ENCODE measurements around the gene CACNB3. TPM values are rescaled to one million over a fixed set of nuclear protein-coding genes. Genes with fewer than 3 reads are reported as not detected.

The CACNB3 gene
- total and polyA plus RNA-seq, 2 of the 13 experiments (the other 11 are each of a cell fraction or from before 2014, with no cell fraction given) = 0.29 to 0.54 TPM

DNA sequence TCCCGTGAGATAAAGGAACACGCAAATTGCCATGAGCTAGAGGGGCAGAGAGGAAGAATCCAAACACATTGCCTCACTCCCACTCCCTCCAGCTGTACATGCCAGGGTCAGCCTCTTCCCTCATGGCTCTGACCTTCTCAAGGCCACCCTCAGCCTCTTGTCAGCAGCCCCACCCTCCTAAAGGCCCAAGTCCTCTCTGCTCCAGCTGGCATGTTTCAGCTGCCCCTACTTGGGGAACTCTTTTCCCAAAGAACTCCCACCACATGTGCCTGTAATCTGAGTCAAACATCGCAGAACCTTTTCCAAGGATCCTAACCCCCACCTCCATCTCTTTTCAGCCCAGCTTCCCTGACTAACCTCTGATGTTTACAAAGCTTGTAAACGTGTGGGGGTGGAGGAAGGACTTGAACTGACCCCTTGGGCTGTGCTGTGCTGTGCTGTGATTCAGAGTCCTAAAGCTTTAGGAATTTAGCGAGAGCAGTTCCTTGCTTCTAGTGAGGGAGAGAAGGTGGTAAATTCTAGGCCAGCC, 7.3 kb upstream of the CACNB3 start (continued):
- no peak; the same call in 1 of the 2 replicates for TF ChIP-seq SP5 (CRISPR knock-in tag; IDR thresholded peaks at IDR 0.05; ENCODE audit: borderline replicate concordance, low read depth)
- TF ChIP-seq, protein P1, sequence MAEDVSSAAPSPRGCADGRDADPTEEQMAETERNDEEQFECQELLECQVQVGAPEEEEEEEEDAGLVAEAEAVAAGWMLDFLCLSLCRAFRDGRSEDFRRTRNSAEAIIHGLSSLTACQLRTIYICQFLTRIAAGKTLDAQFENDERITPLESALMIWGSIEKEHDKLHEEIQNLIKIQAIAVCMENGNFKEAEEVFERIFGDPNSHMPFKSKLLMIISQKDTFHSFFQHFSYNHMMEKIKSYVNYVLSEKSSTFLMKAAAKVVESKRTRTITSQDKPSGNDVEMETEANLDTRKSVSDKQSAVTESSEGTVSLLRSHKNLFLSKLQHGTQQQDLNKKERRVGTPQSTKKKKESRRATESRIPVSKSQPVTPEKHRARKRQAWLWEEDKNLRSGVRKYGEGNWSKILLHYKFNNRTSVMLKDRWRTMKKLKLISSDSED (CRISPR knock-in tag; IDR thresholded peaks at IDR 0.05) = no peak
- TF ChIP-seq ASH2L (IDR thresholded peaks at IDR 0.05; ENCODE audit: insufficient read length, low read depth, low read length) = no peak
- TF ChIP-seq ZNF224 (CRISPR knock-in tag; IDR thresholded peaks at IDR 0.05) = no peak
- TF ChIP-seq RCOR2 (CRISPR knock-in tag; IDR thresholded peaks at IDR 0.05) = no peak
- TF ChIP-seq, protein P2, sequence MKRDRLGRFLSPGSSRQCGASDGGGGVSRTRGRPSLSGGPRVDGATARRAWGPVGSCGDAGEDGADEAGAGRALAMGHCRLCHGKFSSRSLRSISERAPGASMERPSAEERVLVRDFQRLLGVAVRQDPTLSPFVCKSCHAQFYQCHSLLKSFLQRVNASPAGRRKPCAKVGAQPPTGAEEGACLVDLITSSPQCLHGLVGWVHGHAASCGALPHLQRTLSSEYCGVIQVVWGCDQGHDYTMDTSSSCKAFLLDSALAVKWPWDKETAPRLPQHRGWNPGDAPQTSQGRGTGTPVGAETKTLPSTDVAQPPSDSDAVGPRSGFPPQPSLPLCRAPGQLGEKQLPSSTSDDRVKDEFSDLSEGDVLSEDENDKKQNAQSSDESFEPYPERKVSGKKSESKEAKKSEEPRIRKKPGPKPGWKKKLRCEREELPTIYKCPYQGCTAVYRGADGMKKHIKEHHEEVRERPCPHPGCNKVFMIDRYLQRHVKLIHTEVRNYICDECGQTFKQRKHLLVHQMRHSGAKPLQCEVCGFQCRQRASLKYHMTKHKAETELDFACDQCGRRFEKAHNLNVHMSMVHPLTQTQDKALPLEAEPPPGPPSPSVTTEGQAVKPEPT (CRISPR knock-in tag; IDR thresholded peaks at IDR 0.05; ENCODE audit: low read depth) = no peak
- TF ChIP-seq BORCS8-MEF2B (CRISPR knock-in tag; IDR thresholded peaks at IDR 0.05) = no peak
- TF ChIP-seq MBNL3 (CRISPR knock-in tag; conservative IDR thresholded peaks at IDR 0.05) = no peak
- no peak for TF ChIP-seq TGIF2 (CRISPR knock-in tag; IDR thresholded peaks at IDR 0.05)
- TF ChIP-seq ERF (CRISPR knock-in tag; IDR thresholded peaks at IDR 0.05) = no peak
- no peak for TF ChIP-seq SAFB2 (CRISPR knock-in tag; IDR thresholded peaks at IDR 0.05; ENCODE audit: borderline replicate concordance, low read depth)
- TF ChIP-seq ZNF33B (CRISPR knock-in tag; IDR thresholded peaks at IDR 0.05) = no peak
- TF ChIP-seq RBAK (CRISPR knock-in tag; IDR thresholded peaks at IDR 0.05) = no peak
- TF ChIP-seq, protein P3, sequence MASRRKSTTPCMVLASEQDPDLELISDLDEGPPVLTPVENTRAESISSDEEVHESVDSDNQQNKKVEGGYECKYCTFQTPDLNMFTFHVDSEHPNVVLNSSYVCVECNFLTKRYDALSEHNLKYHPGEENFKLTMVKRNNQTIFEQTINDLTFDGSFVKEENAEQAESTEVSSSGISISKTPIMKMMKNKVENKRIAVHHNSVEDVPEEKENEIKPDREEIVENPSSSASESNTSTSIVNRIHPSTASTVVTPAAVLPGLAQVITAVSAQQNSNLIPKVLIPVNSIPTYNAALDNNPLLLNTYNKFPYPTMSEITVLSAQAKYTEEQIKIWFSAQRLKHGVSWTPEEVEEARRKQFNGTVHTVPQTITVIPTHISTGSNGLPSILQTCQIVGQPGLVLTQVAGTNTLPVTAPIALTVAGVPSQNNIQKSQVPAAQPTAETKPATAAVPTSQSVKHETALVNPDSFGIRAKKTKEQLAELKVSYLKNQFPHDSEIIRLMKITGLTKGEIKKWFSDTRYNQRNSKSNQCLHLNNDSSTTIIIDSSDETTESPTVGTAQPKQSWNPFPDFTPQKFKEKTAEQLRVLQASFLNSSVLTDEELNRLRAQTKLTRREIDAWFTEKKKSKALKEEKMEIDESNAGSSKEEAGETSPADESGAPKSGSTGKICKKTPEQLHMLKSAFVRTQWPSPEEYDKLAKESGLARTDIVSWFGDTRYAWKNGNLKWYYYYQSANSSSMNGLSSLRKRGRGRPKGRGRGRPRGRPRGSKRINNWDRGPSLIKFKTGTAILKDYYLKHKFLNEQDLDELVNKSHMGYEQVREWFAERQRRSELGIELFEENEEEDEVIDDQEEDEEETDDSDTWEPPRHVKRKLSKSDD (CRISPR knock-in tag; IDR thresholded peaks at IDR 0.05; ENCODE audit: low read depth) = no peak
- no peak for TF ChIP-seq JDP2 (CRISPR knock-in tag; IDR thresholded peaks at IDR 0.05; ENCODE audit: borderline replicate concordance)
- TF ChIP-seq TFAP4 (IDR thresholded peaks at IDR 0.05; ENCODE audit: borderline replicate concordance, low read depth) = peak; percentile 83; the same call in 1 of the 2 replicates
- TF ChIP-seq SALL2 (CRISPR knock-in tag; IDR thresholded peaks at IDR 0.05) = no peak
- TF ChIP-seq NFRKB (IDR thresholded peaks at IDR 0.05) = no peak
- no peak for TF ChIP-seq KLF11 (CRISPR knock-in tag; IDR thresholded peaks at IDR 0.05)
- no peak for TF ChIP-seq ZNF282 (IDR thresholded peaks at IDR 0.05; ENCODE audit: partially characterized antibody)
- TF ChIP-seq MTF2 (CRISPR knock-in tag; IDR thresholded peaks at IDR 0.05; ENCODE audit: borderline replicate concordance) = no peak
- TF ChIP-seq ZFX (CRISPR knock-in tag; IDR thresholded peaks at IDR 0.05; ENCODE audit: low read depth) = peak; percentile 28; the same call in 1 of the 2 replicates
- TF ChIP-seq AGO2 (optimal IDR thresholded peaks at IDR 0.05; ENCODE audit: low read depth, low read length) = no peak
- TF ChIP-seq, protein P4, sequence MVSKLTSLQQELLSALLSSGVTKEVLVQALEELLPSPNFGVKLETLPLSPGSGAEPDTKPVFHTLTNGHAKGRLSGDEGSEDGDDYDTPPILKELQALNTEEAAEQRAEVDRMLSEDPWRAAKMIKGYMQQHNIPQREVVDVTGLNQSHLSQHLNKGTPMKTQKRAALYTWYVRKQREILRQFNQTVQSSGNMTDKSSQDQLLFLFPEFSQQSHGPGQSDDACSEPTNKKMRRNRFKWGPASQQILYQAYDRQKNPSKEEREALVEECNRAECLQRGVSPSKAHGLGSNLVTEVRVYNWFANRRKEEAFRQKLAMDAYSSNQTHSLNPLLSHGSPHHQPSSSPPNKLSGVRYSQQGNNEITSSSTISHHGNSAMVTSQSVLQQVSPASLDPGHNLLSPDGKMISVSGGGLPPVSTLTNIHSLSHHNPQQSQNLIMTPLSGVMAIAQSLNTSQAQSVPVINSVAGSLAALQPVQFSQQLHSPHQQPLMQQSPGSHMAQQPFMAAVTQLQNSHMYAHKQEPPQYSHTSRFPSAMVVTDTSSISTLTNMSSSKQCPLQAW (CRISPR knock-in tag; IDR thresholded peaks at IDR 0.05) = no peak
